ENCODE results near the gene SLC12A8. TPM values are rescaled to one million over a fixed set of nuclear protein-coding genes. Genes with fewer than 3 reads are reported as not detected.

Gene SLC12A8
- total RNA-seq: under 1 TPM; 0.34 to 0.68 TPM

GRCh38 chr3:125212509-125213363 is at the start of gene SLC12A8:
Gene SLC12A8 (minus strand): TSS chr3:125212748. CDS start chr3:125211349, 1,399 bp downstream.

GRCh38 chr3:125055913-125056745 is 156.4 kb downstream of the SLC12A8 start, which contains the start of gene HEG1:
Gene HEG1 (minus strand): TSS chr3:125055997. CDS start chr3:125055890, 107 bp downstream.

Small RNA genes lying within 50 kb of the gene (microRNA-seq; reads per million reads assigned to microRNA genes)
- gene MIR5092 (ENCODE audit: borderline microRNAs expressed, borderline replicate concordance): not detected

Other genes with a start within 250 kb of the SLC12A8 start
- 10 to 100 TPM; 44.6 to 48.1 TPM for gene HEG1, start 156.8 kb downstream of the SLC12A8 start, total RNA-seq
- 10 to 100 TPM; 40.4 to 46.6 TPM for gene ZNF148, start 162.6 kb upstream of the SLC12A8 start, total RNA-seq

Measured in activated naive CD4-positive, alpha-beta T cell treated with anti-CD3 and anti-CD28 coated beads, Interleukin-2, amount 10 ng/mL, durations not matched to agents 5 hours and 36 hours (primary cell).